Activated CD8-positive, alpha-beta T cell treated with anti-CD3 and anti-CD28 coated beads for 36 hours (primary cell): ENCODE results near the gene SPTB. TPM values are rescaled to one million over a fixed set of nuclear protein-coding genes. Genes with fewer than 3 reads are reported as not detected.

Source experiments
- ATAC-seq: fragments of 200-7000 bp; cut with Tn5 transposase; one replicate; pipeline ENCODE4 v1.10.0; 2021; ENCODE audit warnings: mild to moderate bottlenecking, moderate library complexity
- CTCF ChIA-PET: fragments of 350-600 bp; sonication (Branson Sonifier 250); formaldehyde crosslinking; loops from one replicate; lab custom pipeline; 2021; ENCODE audit warnings: antibody characterized with exemption; lab: Charles Lee
- POLR2A ChIA-PET: fragments of 350-600 bp; sonication (Branson Sonifier 250); formaldehyde crosslinking; loops from one replicate; lab custom pipeline; 2021; ENCODE audit warnings: antibody characterized with exemption; lab: Charles Lee
- DNase-seq: peaks from one replicate; pipeline ENCODE4 v3.0.0-alpha.2; 2020
- H3K27ac Mint-ChIP-seq: one replicate; pipeline ENCODE4 v1.8.0; 2021; ENCODE audit warnings: mild to moderate bottlenecking, mixed read lengths
- H3K27me3 Mint-ChIP-seq: one replicate; pipeline ENCODE4 v1.8.0; 2021; ENCODE audit warnings: mixed read lengths
- H3K36me3 Mint-ChIP-seq: one replicate; pipeline ENCODE4 v1.8.0; 2021; ENCODE audit warnings: low read depth, mixed read lengths
- H3K4me1 Mint-ChIP-seq: one replicate; pipeline ENCODE4 v1.8.0; 2021; ENCODE audit warnings: low read depth, mixed read lengths
- H3K4me3 Mint-ChIP-seq: one replicate; pipeline ENCODE4 v1.8.0; 2021; ENCODE audit warnings: mild to moderate bottlenecking, moderate library complexity, mixed read lengths
- H3K9me3 Mint-ChIP-seq: one replicate; pipeline ENCODE4 v1.8.0; 2021; ENCODE audit warnings: mixed read lengths
- CTCF ChIP-seq: fragments of 200-600 bp; IDR thresholded peaks from one replicate; pipeline ENCODE4 v1.8.0; 2022; ENCODE audit warnings: antibody characterized with exemption, mild to moderate bottlenecking
- intact Hi-C: fragments of 100-400 bp; cut with micrococcal nuclease; formaldehyde crosslinking; loops from one replicate; pipeline ENCODE4 v1.10.0; 2022
- total RNA-seq, 2 experiments: library from RNA; stranded (reverse); gene quantifications; one replicate each; pipeline ENCODE4 v1.2.3, GENCODE V29; 2021

SPTB gene
- total RNA-seq, 2 experiments from 2014 or later: 0.07 to 0.27 TPM

DNA sequence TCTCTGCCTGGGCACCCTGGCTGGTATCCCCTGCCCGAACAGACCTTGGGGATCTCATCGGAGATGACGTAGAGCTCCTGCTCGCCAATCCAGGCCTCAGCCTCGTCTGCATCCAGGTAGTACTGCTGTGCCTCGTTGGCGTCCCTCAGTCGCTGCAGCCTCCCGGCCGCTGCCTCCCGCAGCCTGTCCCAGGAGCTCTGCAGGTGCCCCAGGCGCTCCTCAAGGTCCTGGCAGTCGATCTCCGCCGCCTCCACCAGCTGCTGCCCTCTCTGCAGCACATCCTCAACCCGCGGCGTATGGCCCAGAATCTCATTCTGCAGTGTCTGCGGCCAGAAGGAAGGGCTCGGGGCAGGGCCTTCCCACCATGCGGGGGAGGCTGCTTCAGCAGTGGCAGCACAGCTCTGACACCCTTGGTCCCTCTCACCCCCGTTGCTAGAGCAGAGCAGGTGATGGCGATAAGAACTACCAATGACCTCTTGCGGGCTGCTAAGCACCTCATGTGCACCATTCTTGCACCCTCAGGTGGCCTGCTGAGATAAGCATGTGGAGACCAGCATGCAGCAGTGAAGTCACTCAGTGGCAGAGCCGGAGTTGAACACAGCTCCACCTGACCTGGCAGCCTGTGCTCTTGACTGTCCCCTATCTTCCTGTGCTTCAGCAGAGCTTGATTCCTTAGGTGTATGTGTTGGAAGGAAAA, 104.5 kb downstream of the SPTB start:
- ChIA-PET POLR2A (interaction anchor here (0.7 kb wide), 1 partner anchor 348 kb away, joined by 3 read pairs; no protein-coding TSS in a partner anchor), CTCF (interaction anchor here (0.9 to 2.2 kb wide), 4 partner anchors 10 to 136 kb away, joined by 3 to 9 read pairs (median 5); no protein-coding TSS in a partner anchor)
- Mint-ChIP-seq H3K27ac (no peak overlapping the region), H3K9me3 (no peaks in the 10 kb centered on the region), H3K4me1 (peaks cover 4% of the 10 kb centered on the region), H3K4me3 (no peak overlapping the region), H3K36me3 (no peaks in the 10 kb centered on the region), H3K27me3 (no peaks in the 10 kb centered on the region)
- no peak for TF ChIP-seq CTCF
- ATAC-seq: no peak
- intact Hi-C loops: no loop called here
- DNase-seq: no peak

GRCh38 chr14:64774272-64774671, 105.4 kb downstream of the SPTB start:
- intact Hi-C loops: no loop called here
- H3K36me3 Mint-ChIP-seq: no peaks in the 10 kb centered on the region
- no peak overlapping the region for H3K4me3 Mint-ChIP-seq
- no peak for TF ChIP-seq CTCF
- peaks cover 4% of the 10 kb centered on the region for H3K4me1 Mint-ChIP-seq
- ChIA-PET POLR2A (no interaction called here), CTCF (interaction anchor here (1.5 to 2.1 kb wide), 3 partner anchors 9 to 107 kb away, joined by 3 to 8 read pairs (median 7); no protein-coding TSS in a partner anchor)
- H3K9me3 Mint-ChIP-seq: no peaks in the 10 kb centered on the region
- ATAC-seq (no peak), DNase-seq (no peak)
- H3K27ac Mint-ChIP-seq: no peak overlapping the region
- no peaks in the 10 kb centered on the region for H3K27me3 Mint-ChIP-seq

- intact Hi-C loops: no loop called here
- ChIA-PET POLR2A (no interaction called here), CTCF (interaction anchor here (1.2 to 2.1 kb wide), 4 partner anchors 9 to 137 kb away, joined by 3 to 8 read pairs (median 5); no protein-coding TSS in a partner anchor)
- Mint-ChIP-seq H3K9me3 (no peaks in the 10 kb centered on the region), H3K27ac (no peak overlapping the region), H3K36me3 (no peaks in the 10 kb centered on the region), H3K4me1 (peaks cover 4% of the 10 kb centered on the region), H3K27me3 (no peaks in the 10 kb centered on the region), H3K4me3 (no peak overlapping the region)
- ATAC-seq (no peak), DNase-seq (no peak)
- TF ChIP-seq CTCF: no peak
Observed at GRCh38 chr14:64773577-64773976, 106.1 kb downstream of the SPTB start.

DNA sequence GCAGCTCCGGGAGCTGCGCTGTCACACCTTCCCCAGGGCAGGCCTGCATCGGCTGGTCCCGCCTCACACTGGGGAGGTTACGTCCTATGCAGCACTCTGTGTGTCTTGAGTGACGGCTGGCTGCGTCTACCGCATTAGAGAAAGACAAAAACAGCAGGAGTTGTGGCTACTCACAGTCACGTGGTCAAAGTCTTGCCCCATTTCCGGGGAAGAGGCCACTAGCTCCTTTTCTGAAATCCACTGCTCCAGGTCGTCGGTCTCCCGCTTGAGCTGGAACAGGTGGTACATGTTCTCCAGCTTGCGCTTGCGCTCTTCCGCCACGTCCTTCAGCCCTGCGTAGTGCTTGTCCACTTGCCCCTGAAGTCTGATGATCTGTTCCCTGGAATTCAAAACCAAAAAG, 106.7 kb downstream of the SPTB start:
- H3K27me3 Mint-ChIP-seq: no peaks in the 10 kb centered on the region
- H3K9me3 Mint-ChIP-seq: no peaks in the 10 kb centered on the region
- ChIA-PET POLR2A (no interaction called here), CTCF (interaction anchor here (0.8 to 2.1 kb wide), 8 partner anchors 8 to 137 kb away, joined by 3 to 8 read pairs (median 3); no protein-coding TSS in a partner anchor)
- intact Hi-C loops: no loop called here
- DNase-seq: no peak
- peaks cover 4% of the 10 kb centered on the region for H3K4me1 Mint-ChIP-seq
- TF ChIP-seq CTCF: no peak
- no peaks in the 10 kb centered on the region for H3K36me3 Mint-ChIP-seq
- no peak for ATAC-seq
- H3K4me3 Mint-ChIP-seq: no peak overlapping the region
- no peak overlapping the region for H3K27ac Mint-ChIP-seq

DNA sequence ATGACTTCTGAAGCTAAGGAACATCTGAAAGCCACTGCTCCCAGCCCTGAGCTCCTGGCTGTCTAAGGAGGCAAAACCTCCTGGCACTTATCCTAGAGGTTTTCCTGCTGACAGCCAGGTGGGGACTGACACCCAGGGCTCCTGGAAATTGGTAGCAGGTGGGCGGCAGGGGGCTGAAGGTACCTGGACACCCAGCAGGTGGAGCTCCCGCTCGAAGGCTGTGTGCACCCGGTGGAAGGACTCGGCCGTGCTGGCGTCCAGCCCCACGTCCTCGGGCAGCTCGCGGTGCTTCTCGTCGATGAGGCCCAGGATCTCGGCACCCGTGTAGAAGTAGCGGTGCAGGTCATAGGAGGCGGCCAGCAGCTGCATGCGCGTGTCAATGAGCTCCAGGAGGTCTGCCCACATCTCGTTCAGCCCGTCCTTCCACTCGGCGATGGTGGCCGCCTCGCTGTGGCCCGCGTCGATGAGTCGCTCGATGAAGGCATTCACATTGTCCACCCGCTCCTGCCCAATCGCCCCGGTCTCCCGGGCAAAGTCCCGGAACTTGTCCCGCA, 107.2 kb downstream of the SPTB start:
- intact Hi-C loops: no loop called here
- Mint-ChIP-seq H3K4me3 (no peak overlapping the region), H3K27ac (no peak overlapping the region), H3K36me3 (no peaks in the 10 kb centered on the region), H3K27me3 (no peaks in the 10 kb centered on the region), H3K4me1 (peaks cover 4% of the 10 kb centered on the region), H3K9me3 (no peaks in the 10 kb centered on the region)
- ChIA-PET CTCF (interaction anchor here (0.8 to 2.1 kb wide), 8 partner anchors 8 to 136 kb away, joined by 3 to 8 read pairs (median 3); no protein-coding TSS in a partner anchor), POLR2A (no interaction called here)
- no peak for ATAC-seq
- DNase-seq: no peak
- no peak for TF ChIP-seq CTCF
